B cell (primary cell): ENCODE results near the gene TRIM2. TPM values are rescaled to one million over a fixed set of nuclear protein-coding genes. Genes with fewer than 3 reads are reported as not detected.

ENCODE experiments used
- ATAC-seq: fragments of 200-7000 bp; cut with Tn5 transposase; one replicate; pipeline ENCODE4 v1.10.0; 2021; ENCODE audit warnings: low read depth, mild to moderate bottlenecking, moderate number of reproducible peaks, moderate library complexity
- CTCF ChIA-PET: fragments of 350-600 bp; sonication (Branson Sonifier 250); formaldehyde crosslinking; loops from one replicate; lab custom pipeline; 2021; ENCODE audit warnings: antibody characterized with exemption, inconsistent platforms; lab: Charles Lee
- POLR2A ChIA-PET: fragments of 350-600 bp; sonication (Branson Sonifier 250); formaldehyde crosslinking; loops from one replicate; lab custom pipeline; 2021; ENCODE audit warnings: antibody characterized with exemption; lab: Charles Lee
- DNase-seq: peaks from one replicate; pipeline ENCODE4 v3.0.0; 2013
- H2AFZ ChIP-seq: 2 replicates; pipeline ENCODE4 v1.6.1; 2012; ENCODE audit warnings: mild to moderate bottlenecking, low read depth, low read length; ENCODE audit not compliant: insufficient read depth, poor library complexity, severe bottlenecking
- H3K27ac ChIP-seq, 2 donors: 1 replicate in 1 of 2; 2 replicates in 1 of 2; pipeline ENCODE4 v1.5.1; 2012 to 2013; ENCODE audit warnings: low read length in 2 of 2, mild to moderate bottlenecking in 2 of 2, moderate library complexity in 1 of 2
- H3K27me3 ChIP-seq, 4 experiments: fragments of 200-600 bp in 1 of 4; sonication (generic) in 1 of 4; replicated peaks in 1 of 4; 1 replicate in 2 of 4; 2 replicates in 2 of 4; pipeline versions ENCODE4 v1.6.1 to v1.7.0; 2013 to 2016; ENCODE audit warnings: low read length in 3 of 4, mild to moderate bottlenecking in 2 of 4, mixed read lengths in 1 of 4, moderate library complexity in 1 of 4; ENCODE audit not compliant: insufficient read depth in 4 of 4, control insufficient read depth in 3 of 4; ENCODE audit errors: control extremely low read depth in 1 of 4
- H3K36me3 ChIP-seq, 2 experiments: replicated peaks in 1 of 2; 1 replicate in 1 of 2; 2 replicates in 1 of 2; pipeline versions ENCODE4 v1.6.1 to v1.7.1; 2013; ENCODE audit warnings: low read length in 1 of 2; ENCODE audit not compliant: insufficient read depth in 2 of 2, control insufficient read depth in 1 of 2; ENCODE audit errors: control extremely low read depth in 1 of 2, extremely low read depth in 1 of 2
- H3K4me1 ChIP-seq, 2 donors: fragments of 200-600 bp in 1 of 2; sonication (generic) in 1 of 2; 1 replicate in 1 of 2; 2 replicates in 1 of 2; pipeline versions ENCODE4 v1.5.1 to v1.6.1; 2013 to 2017; ENCODE audit warnings: low read length in 2 of 2; ENCODE audit not compliant: control insufficient read depth in 2 of 2, insufficient read depth in 2 of 2
- H3K4me2 ChIP-seq: replicated peaks from 2 replicates; pipeline ENCODE3; 2012; ENCODE audit warnings: mild to moderate bottlenecking, low read depth, low read length; ENCODE audit not compliant: poor library complexity, severe bottlenecking
- H3K4me3 ChIP-seq, 5 experiments: fragments of 200-600 bp in 1 of 5; sonication (generic) in 1 of 5; 1 replicate in 3 of 5; 2 replicates in 2 of 5; pipeline versions ENCODE4 v1.5.1 to v1.7.0; 2011 to 2016; ENCODE audit warnings: low read length in 4 of 5, mild to moderate bottlenecking in 4 of 5, low read depth in 2 of 5, control low read depth in 1 of 5, moderate library complexity in 1 of 5; ENCODE audit not compliant: insufficient read depth in 1 of 5; ENCODE audit errors: control extremely low read depth in 1 of 5, extremely low read depth in 1 of 5
- H3K79me2 ChIP-seq: fragments of 200-600 bp; sonication (generic); one replicate; pipeline ENCODE4 v1.6.0; 2016; ENCODE audit warnings: low read length; ENCODE audit not compliant: control insufficient read depth, insufficient read depth
- H3K9ac ChIP-seq: fragments of 200-600 bp; sonication (generic); 2 replicates; pipeline ENCODE4 v1.6.1; 2017; ENCODE audit warnings: mild to moderate bottlenecking, low read length, moderate library complexity
- H3K9me3 ChIP-seq, 3 donors: one replicate each; pipeline versions ENCODE4 v1.6.1 to v1.7.1; 2013; ENCODE audit warnings: low read length in 2 of 3; ENCODE audit not compliant: control insufficient read depth in 2 of 3, insufficient read depth in 1 of 3; ENCODE audit errors: control extremely low read depth in 1 of 3
- H4K20me1 ChIP-seq: 2 replicates; pipeline ENCODE4 v1.6.0; 2012; ENCODE audit warnings: mild to moderate bottlenecking, low read length; ENCODE audit not compliant: insufficient read depth, control insufficient read depth, poor library complexity, severe bottlenecking
- H3K27ac Mint-ChIP-seq: one replicate; pipeline ENCODE4 v1.8.0; 2021; ENCODE audit warnings: mixed read lengths
- H3K27me3 Mint-ChIP-seq: one replicate; pipeline ENCODE4 v1.8.0; 2021; ENCODE audit warnings: mixed read lengths
- H3K4me1 Mint-ChIP-seq: one replicate; pipeline ENCODE4 v1.8.0; 2021; ENCODE audit warnings: mixed read lengths
- H3K4me3 Mint-ChIP-seq: one replicate; pipeline ENCODE4 v1.8.0; 2021; ENCODE audit warnings: mixed read lengths
- H3K9me3 Mint-ChIP-seq: one replicate; pipeline ENCODE4 v1.8.0; 2022; ENCODE audit warnings: mixed read lengths; ENCODE audit not compliant: insufficient read depth
- CTCF ChIP-seq: fragments of 200-600 bp; IDR thresholded peaks from one replicate; pipeline ENCODE4 v1.8.0; 2022; ENCODE audit warnings: antibody characterized with exemption, mild to moderate bottlenecking
- EZH2 ChIP-seq: IDR thresholded peaks from 2 replicates; pipeline ENCODE4 v1.6.1; 2012; ENCODE audit warnings: borderline replicate concordance, low read depth, mild to moderate bottlenecking, moderate library complexity, low read length; ENCODE audit not compliant: insufficient read depth, poor library complexity, severe bottlenecking
- WGBS: methylation state at CpG from one replicate; pipeline ENCODE4 v1.1.5; 2013; ENCODE audit warnings: missing lambda C conversion rate; ENCODE audit not compliant: insufficient coverage; 5-methylcytosine and 5-hydroxymethylcytosine counted together
- intact Hi-C: fragments of 100-400 bp; cut with micrococcal nuclease; formaldehyde crosslinking; loops from one replicate; pipeline ENCODE4 v1.10.0; 2022
- polyA plus RNA-seq: library from polyadenylated mRNA; depleted of rRNA; stranded (reverse); fragments of >200 nt; gene quantifications from 2 replicates; pipeline ENCODE4 v1.2.3, GENCODE V29; 2012
- total RNA-seq, 2 donors: library from RNA; stranded (reverse); fragments of 120-200 nt in 1 of 2; gene quantifications; 1 replicate in 1 of 2; 2 replicates in 1 of 2; pipeline versions ENCODE4 v1.2.3 to v1.2.4, GENCODE V29; 2013 to 2022

Gene TRIM2
- total and polyA plus RNA-seq, 2 donors (not counting 1 experiment from before 2014, with no cell fraction given), result 1.2 to 6.4 TPM

GRCh38 chr4:153268295-153268694 is 64.1 kb downstream of the TRIM2 start:
- DNase-seq (no peak), ATAC-seq (no peak)
- Mint-ChIP-seq H3K4me3 (no peak overlapping the region), H3K9me3 (no peaks in the 10 kb centered on the region), H3K4me1 (no peaks in the 10 kb centered on the region), H3K27me3 (peaks cover 3% of the 10 kb centered on the region), H3K27ac (no peak overlapping the region)
- Histone ChIP-seq H3K79me2 (no peaks in the 10 kb centered on the region), H3K4me2 (no peak overlapping the region), H3K9ac (no peak overlapping the region), H3K4me3 (no peak overlapping the region), H3K4me1 (no peaks in the 10 kb centered on the region), H3K36me3 (no peaks in the 10 kb centered on the region), H3K27me3 (no peaks in the 10 kb centered on the region), H3K9me3 (no peaks in the 10 kb centered on the region), H3K27ac (no peak overlapping the region), H2AFZ (no peak overlapping the region), H4K20me1 (no peaks in the 10 kb centered on the region)
- ChIA-PET POLR2A (no interaction called here), CTCF (no interaction called here)
- intact Hi-C loops, result no loop called here
- TF ChIP-seq EZH2, result no peak
- TF ChIP-seq CTCF, result no peak
- WGBS, result no CpG with 5 or more reads among the region's 4 CpGs

- no CpG with 5 or more reads among the region's 5 CpGs for WGBS
- Histone ChIP-seq H3K36me3 (no peaks in the 10 kb centered on the region), H3K79me2 (no peaks in the 10 kb centered on the region), H3K9me3 (no peaks in the 10 kb centered on the region), H3K9ac (no peak overlapping the region), H3K27me3 (no peaks in the 10 kb centered on the region), H4K20me1 (no peaks in the 10 kb centered on the region), H3K4me3 (no peak overlapping the region), H3K4me2 (no peak overlapping the region), H2AFZ (no peak overlapping the region), H3K4me1 (no peaks in the 10 kb centered on the region), H3K27ac (no peak overlapping the region)
- Mint-ChIP-seq H3K27ac (no peak overlapping the region), H3K4me3 (no peak overlapping the region), H3K9me3 (no peaks in the 10 kb centered on the region), H3K27me3 (peaks cover 3% of the 10 kb centered on the region), H3K4me1 (no peaks in the 10 kb centered on the region)
- DNase-seq (no peak), ATAC-seq (no peak)
- POLR2A ChIA-PET, result no interaction called here
- CTCF ChIA-PET, result no interaction called here
- no peak for TF ChIP-seq CTCF
- TF ChIP-seq EZH2, result no peak
- intact Hi-C loops, result no loop called here
Observed at GRCh38 chr4:153269218-153269990, 65.2 kb downstream of the TRIM2 start.
